Nephron progenitor cell (in vitro differentiated cells): Measurements from ENCODE around the gene PPP1R9A.

Source experiments
- DNase-seq: peaks from one replicate; pipeline ENCODE4 v3.0.0; 2021
- H3K27ac Mint-ChIP-seq: 2 replicates; pipeline ENCODE4 v1.8.0; 2021; ENCODE audit warnings: mild to moderate bottlenecking, moderate library complexity, mixed read lengths
- H3K27me3 Mint-ChIP-seq: 2 replicates; pipeline ENCODE4 v1.8.0; 2021; ENCODE audit warnings: mild to moderate bottlenecking, low read depth, mixed read lengths; ENCODE audit not compliant: poor library complexity
- H3K36me3 Mint-ChIP-seq: 2 replicates; pipeline ENCODE4 v1.8.0; 2021; ENCODE audit warnings: low read depth, mixed read lengths
- H3K4me1 Mint-ChIP-seq: 2 replicates; pipeline ENCODE4 v1.8.0; 2021; ENCODE audit warnings: mixed read lengths
- H3K4me3 Mint-ChIP-seq: 2 replicates; pipeline ENCODE4 v1.8.0; 2021; ENCODE audit warnings: mild to moderate bottlenecking, moderate library complexity, mixed read lengths
- H3K9me3 Mint-ChIP-seq: 2 replicates; pipeline ENCODE4 v1.8.0; 2021; ENCODE audit warnings: mild to moderate bottlenecking, moderate library complexity, mixed read lengths
- CTCF ChIP-seq: fragments of 200-600 bp; sonication (generic); IDR thresholded peaks from 2 replicates; pipeline ENCODE4 v1.5.0; 2021; ENCODE audit warnings: antibody characterized with exemption

Gene PPP1R9A

GRCh38 chr7:95262875-95263274, 355.5 kb downstream of the PPP1R9A start:
- H3K27me3 Mint-ChIP-seq: no peaks in the 10 kb centered on the region
- H3K9me3 Mint-ChIP-seq: peaks cover 4% of the 10 kb centered on the region
- no peak overlapping the region for H3K4me3 Mint-ChIP-seq
- H3K36me3 Mint-ChIP-seq: peaks cover 9% of the 10 kb centered on the region
- no peak for TF ChIP-seq CTCF
- H3K27ac Mint-ChIP-seq: no peak overlapping the region
- no peaks in the 10 kb centered on the region for H3K4me1 Mint-ChIP-seq
- no peak for DNase-seq

GRCh38 chr7:95263785-95264362, 356.5 kb downstream of the PPP1R9A start:
- Mint-ChIP-seq H3K27ac (no peak overlapping the region), H3K27me3 (no peaks in the 10 kb centered on the region), H3K36me3 (peaks cover 9% of the 10 kb centered on the region), H3K4me3 (no peak overlapping the region), H3K9me3 (no peaks in the 10 kb centered on the region), H3K4me1 (no peaks in the 10 kb centered on the region)
- TF ChIP-seq CTCF: no peak
- DNase-seq: no peak

GRCh38 chr7:95264363-95264891, 357.0 kb downstream of the PPP1R9A start:
- peak overlapping the region; percentile 74 for H3K27ac Mint-ChIP-seq
- TF ChIP-seq CTCF: no peak
- H3K4me3 Mint-ChIP-seq: no peak overlapping the region
- no peaks in the 10 kb centered on the region for H3K27me3 Mint-ChIP-seq
- peaks cover 13% of the 10 kb centered on the region for H3K36me3 Mint-ChIP-seq
- H3K9me3 Mint-ChIP-seq: no peaks in the 10 kb centered on the region
- H3K4me1 Mint-ChIP-seq: no peaks in the 10 kb centered on the region
- DNase-seq: no peak

GRCh38 chr7:95265634-95266033, 358.2 kb downstream of the PPP1R9A start:
- Mint-ChIP-seq H3K27me3 (no peaks in the 10 kb centered on the region), H3K4me3 (no peak overlapping the region), H3K9me3 (no peaks in the 10 kb centered on the region), H3K27ac (no peak overlapping the region), H3K36me3 (peaks cover 19% of the 10 kb centered on the region), H3K4me1 (no peaks in the 10 kb centered on the region)
- no peak for DNase-seq
- no peak for TF ChIP-seq CTCF

GRCh38 chr7:95267754-95268153, 360.4 kb downstream of the PPP1R9A start:
- Mint-ChIP-seq H3K36me3 (peaks cover 32% of the 10 kb centered on the region), H3K27me3 (no peaks in the 10 kb centered on the region), H3K27ac (no peak overlapping the region)

More at GRCh38 chr7:95267754-95268153, 360.4 kb downstream of the PPP1R9A start:
- DNase-seq: no peak
- Mint-ChIP-seq H3K4me1 (no peaks in the 10 kb centered on the region), H3K9me3 (no peaks in the 10 kb centered on the region), H3K4me3 (no peak overlapping the region)
- TF ChIP-seq CTCF: no peak
